HepG2 (cell line): Measurements from ENCODE around the gene MUL1. TPM values are rescaled to one million over a fixed set of nuclear protein-coding genes. Genes with fewer than 3 reads are reported as not detected.

Source experiments
- BCL3 ChIP-seq: sonication (generic); formaldehyde crosslinking; IDR thresholded peaks from 2 replicates; pipeline ENCODE4 v1.5.1; 2020; ENCODE audit warnings: mild to moderate bottlenecking, missing genetic modification reagents, moderate library complexity
- GZF1 ChIP-seq: sonication (generic); formaldehyde crosslinking; IDR thresholded peaks from 2 replicates; pipeline ENCODE4 v1.5.1; 2020; ENCODE audit warnings: mild to moderate bottlenecking, missing genetic modification reagents
- MEF2D ChIP-seq: sonication (generic); formaldehyde crosslinking; IDR thresholded peaks from 2 replicates; pipeline ENCODE4 v1.5.1; 2020; ENCODE audit warnings: mild to moderate bottlenecking, missing genetic modification reagents
- NFE2 ChIP-seq: sonication (generic); formaldehyde crosslinking; IDR thresholded peaks from 2 replicates; pipeline ENCODE4 v1.4.0; 2020; ENCODE audit warnings: missing genetic modification reagents
- NR3C1 ChIP-seq: sonication (generic); formaldehyde crosslinking; IDR thresholded peaks from 2 replicates; pipeline ENCODE4 v1.4.0; 2020; ENCODE audit warnings: missing genetic modification reagents
- POLR2AphosphoS5 ChIP-seq: IDR thresholded peaks from 2 replicates; pipeline ENCODE4 v1.6.1; 2012; ENCODE audit warnings: low read depth, low read length
- SOX5 ChIP-seq: IDR thresholded peaks from 2 replicates; pipeline ENCODE4 v1.6.1; 2016; ENCODE audit warnings: borderline replicate concordance
- SP4 ChIP-seq: sonication (generic); formaldehyde crosslinking; IDR thresholded peaks from 2 replicates; pipeline ENCODE4 v1.8.1; 2023; ENCODE audit warnings: mild to moderate bottlenecking, missing genetic modification reagents
- ZFP36L1 ChIP-seq: sonication (generic); formaldehyde crosslinking; IDR thresholded peaks from 2 replicates; pipeline ENCODE4 v1.8.0; 2022; ENCODE audit warnings: mild to moderate bottlenecking, missing genetic modification reagents, moderate library complexity
- ZFP37 ChIP-seq: sonication (generic); formaldehyde crosslinking; IDR thresholded peaks from 2 replicates; pipeline ENCODE4 v1.4.0; 2020; ENCODE audit warnings: missing genetic modification reagents, borderline replicate concordance
- ZNF468 ChIP-seq: sonication (generic); formaldehyde crosslinking; IDR thresholded peaks from 2 replicates; pipeline ENCODE4 v1.8.0; 2022; ENCODE audit warnings: mild to moderate bottlenecking, moderate library complexity, missing genetic modification reagents
- ZNF510 ChIP-seq: sonication (generic); formaldehyde crosslinking; IDR thresholded peaks from 2 replicates; pipeline ENCODE4 v1.4.0; 2020; ENCODE audit warnings: low read depth, mild to moderate bottlenecking, missing genetic modification reagents
- ZNF576 ChIP-seq: sonication (generic); formaldehyde crosslinking; IDR thresholded peaks from 2 replicates; pipeline ENCODE4 v1.4.0; 2020; ENCODE audit warnings: mild to moderate bottlenecking, missing genetic modification reagents
- ZNF629 ChIP-seq: sonication (generic); formaldehyde crosslinking; conservative IDR thresholded peaks from 2 replicates; pipeline ENCODE4 v1.5.0; 2020; ENCODE audit warnings: missing genetic modification reagents
- polyA plus RNA-seq, 8 experiments: library from polyadenylated mRNA; depleted of rRNA in 3 of 8; stranded (reverse) in 7 of 8; unstranded in 1 of 8; fragments of >200 nt; fragmentation: Illumina TruSeq in 4 of 8; extraction: Trizol in 4 of 8; gene quantifications; 2 replicates each; pipeline versions ENCODE4 v1.2.1 to v1.2.3, GENCODE V29; 2011 to 2016; ENCODE audit warnings: low read depth in 4 of 8, missing spikeins in 1 of 8, mixed read lengths in 1 of 8; ENCODE audit not compliant: insufficient read depth in 1 of 8
- total RNA-seq, 5 experiments: library from RNA; depleted of rRNA; stranded (reverse); fragments of >200 nt; fragmentation: Illumina TruSeq; extraction: Trizol; gene quantifications; 2 replicates each; pipeline ENCODE4 v1.2.3, GENCODE V29; 2016; ENCODE audit warnings: low read depth in 1 of 5
- TF ChIP-seq, protein P1 (sequence below): fragments of 450-650 bp; IDR thresholded peaks from 2 replicates; pipeline ENCODE4 v1.6.1; 2016
- TF ChIP-seq, protein P2 (sequence below): sonication (generic); formaldehyde crosslinking; IDR thresholded peaks from 2 replicates; pipeline ENCODE4 v1.4.0; 2020; ENCODE audit warnings: missing genetic modification reagents, borderline replicate concordance
- TF ChIP-seq, protein P3 (sequence below): IDR thresholded peaks from 2 replicates; pipeline ENCODE4 v1.6.1; 2016
- TF ChIP-seq, protein P4 (sequence below): sonication (generic); formaldehyde crosslinking; IDR thresholded peaks from 2 replicates; pipeline ENCODE4 v1.5.1; 2020; ENCODE audit warnings: mild to moderate bottlenecking, moderate library complexity, missing genetic modification reagents

MUL1 gene
- total and polyA plus RNA-seq, 2 of the 13 experiments (the other 11 are each of a cell fraction or from before 2014, with no cell fraction given) = 21.5 to 26.5 TPM

DNA sequence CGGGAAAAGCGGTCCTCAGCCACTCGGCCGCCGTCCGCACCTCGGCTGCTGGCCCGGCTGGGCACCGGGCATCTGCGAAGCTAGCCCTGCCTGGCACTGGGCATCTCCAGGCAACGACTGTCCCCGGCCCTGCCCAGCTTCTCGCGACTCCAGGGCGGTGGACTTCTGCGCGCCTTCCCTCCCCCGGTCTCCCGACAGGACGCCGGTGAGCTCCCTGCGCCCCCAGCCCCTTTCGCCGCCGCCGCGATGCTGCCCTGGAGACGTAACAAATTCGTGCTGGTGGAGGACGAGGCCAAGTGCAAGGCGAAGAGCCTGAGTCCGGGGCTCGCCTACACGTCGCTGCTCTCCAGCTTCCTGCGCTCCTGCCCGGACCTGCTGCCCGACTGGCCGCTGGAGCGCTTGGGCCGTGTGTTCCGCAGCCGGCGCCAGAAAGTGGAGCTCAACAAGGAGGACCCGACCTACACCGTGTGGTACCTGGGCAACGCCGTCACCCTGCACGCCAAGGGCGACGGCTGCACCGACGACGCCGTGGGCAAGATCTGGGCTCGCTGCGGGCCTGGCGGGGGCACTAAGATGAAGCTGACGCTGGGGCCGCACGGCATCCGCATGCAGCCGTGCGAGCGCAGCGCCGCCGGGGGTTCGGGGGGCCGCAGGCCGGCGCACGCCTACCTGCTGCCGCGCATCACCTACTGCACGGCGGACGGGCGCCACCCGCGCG, 44.9 kb upstream of the MUL1 start (continued):
- TF ChIP-seq, protein P1, sequence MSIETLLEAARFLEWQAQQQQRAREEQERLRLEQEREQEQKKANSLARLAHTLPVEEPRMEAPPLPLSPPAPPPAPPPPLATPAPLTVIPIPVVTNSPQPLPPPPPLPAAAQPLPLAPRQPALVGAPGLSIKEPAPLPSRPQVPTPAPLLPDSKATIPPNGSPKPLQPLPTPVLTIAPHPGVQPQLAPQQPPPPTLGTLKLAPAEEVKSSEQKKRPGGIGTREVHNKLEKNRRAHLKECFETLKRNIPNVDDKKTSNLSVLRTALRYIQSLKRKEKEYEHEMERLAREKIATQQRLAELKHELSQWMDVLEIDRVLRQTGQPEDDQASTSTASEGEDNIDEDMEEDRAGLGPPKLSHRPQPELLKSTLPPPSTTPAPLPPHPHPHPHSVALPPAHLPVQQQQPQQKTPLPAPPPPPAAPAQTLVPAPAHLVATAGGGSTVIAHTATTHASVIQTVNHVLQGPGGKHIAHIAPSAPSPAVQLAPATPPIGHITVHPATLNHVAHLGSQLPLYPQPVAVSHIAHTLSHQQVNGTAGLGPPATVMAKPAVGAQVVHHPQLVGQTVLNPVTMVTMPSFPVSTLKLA = no peak
- no peak for TF ChIP-seq BCL3 (CRISPR knock-in tag)
- TF ChIP-seq ZFP37 (CRISPR knock-in tag) = no peak
- TF ChIP-seq SOX5 = no peak
- TF ChIP-seq ZFP36L1 (CRISPR knock-in tag) = no peak
- TF ChIP-seq MEF2D (CRISPR knock-in tag) = no peak
- TF ChIP-seq NFE2 (CRISPR knock-in tag) = no peak
- TF ChIP-seq ZNF576 (CRISPR knock-in tag) = no peak
- TF ChIP-seq POLR2AphosphoS5 = no peak
- no peak for TF ChIP-seq NR3C1 (CRISPR knock-in tag)
- TF ChIP-seq GZF1 (CRISPR knock-in tag) = no peak
- TF ChIP-seq ZNF510 (CRISPR knock-in tag) = no peak
- TF ChIP-seq, protein P2, sequence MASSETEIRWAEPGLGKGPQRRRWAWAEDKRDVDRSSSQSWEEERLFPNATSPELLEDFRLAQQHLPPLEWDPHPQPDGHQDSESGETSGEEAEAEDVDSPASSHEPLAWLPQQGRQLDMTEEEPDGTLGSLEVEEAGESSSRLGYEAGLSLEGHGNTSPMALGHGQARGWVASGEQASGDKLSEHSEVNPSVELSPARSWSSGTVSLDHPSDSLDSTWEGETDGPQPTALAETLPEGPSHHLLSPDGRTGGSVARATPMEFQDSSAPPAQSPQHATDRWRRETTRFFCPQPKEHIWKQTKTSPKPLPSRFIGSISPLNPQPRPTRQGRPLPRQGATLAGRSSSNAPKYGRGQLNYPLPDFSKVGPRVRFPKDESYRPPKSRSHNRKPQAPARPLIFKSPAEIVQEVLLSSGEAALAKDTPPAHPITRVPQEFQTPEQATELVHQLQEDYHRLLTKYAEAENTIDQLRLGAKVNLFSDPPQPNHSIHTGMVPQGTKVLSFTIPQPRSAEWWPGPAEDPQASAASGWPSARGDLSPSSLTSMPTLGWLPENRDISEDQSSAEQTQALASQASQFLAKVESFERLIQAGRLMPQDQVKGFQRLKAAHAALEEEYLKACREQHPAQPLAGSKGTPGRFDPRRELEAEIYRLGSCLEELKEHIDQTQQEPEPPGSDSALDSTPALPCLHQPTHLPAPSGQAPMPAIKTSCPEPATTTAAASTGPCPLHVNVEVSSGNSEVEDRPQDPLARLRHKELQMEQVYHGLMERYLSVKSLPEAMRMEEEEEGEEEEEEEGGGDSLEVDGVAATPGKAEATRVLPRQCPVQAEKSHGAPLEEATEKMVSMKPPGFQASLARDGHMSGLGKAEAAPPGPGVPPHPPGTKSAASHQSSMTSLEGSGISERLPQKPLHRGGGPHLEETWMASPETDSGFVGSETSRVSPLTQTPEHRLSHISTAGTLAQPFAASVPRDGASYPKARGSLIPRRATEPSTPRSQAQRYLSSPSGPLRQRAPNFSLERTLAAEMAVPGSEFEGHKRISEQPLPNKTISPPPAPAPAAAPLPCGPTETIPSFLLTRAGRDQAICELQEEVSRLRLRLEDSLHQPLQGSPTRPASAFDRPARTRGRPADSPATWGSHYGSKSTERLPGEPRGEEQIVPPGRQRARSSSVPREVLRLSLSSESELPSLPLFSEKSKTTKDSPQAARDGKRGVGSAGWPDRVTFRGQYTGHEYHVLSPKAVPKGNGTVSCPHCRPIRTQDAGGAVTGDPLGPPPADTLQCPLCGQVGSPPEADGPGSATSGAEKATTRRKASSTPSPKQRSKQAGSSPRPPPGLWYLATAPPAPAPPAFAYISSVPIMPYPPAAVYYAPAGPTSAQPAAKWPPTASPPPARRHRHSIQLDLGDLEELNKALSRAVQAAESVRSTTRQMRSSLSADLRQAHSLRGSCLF (CRISPR knock-in tag) = no peak
- TF ChIP-seq, protein P3, sequence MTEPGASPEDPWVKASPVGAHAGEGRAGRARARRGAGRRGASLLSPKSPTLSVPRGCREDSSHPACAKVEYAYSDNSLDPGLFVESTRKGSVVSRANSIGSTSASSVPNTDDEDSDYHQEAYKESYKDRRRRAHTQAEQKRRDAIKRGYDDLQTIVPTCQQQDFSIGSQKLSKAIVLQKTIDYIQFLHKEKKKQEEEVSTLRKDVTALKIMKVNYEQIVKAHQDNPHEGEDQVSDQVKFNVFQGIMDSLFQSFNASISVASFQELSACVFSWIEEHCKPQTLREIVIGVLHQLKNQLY (CRISPR knock-in tag) = no peak
- TF ChIP-seq, protein P4, sequence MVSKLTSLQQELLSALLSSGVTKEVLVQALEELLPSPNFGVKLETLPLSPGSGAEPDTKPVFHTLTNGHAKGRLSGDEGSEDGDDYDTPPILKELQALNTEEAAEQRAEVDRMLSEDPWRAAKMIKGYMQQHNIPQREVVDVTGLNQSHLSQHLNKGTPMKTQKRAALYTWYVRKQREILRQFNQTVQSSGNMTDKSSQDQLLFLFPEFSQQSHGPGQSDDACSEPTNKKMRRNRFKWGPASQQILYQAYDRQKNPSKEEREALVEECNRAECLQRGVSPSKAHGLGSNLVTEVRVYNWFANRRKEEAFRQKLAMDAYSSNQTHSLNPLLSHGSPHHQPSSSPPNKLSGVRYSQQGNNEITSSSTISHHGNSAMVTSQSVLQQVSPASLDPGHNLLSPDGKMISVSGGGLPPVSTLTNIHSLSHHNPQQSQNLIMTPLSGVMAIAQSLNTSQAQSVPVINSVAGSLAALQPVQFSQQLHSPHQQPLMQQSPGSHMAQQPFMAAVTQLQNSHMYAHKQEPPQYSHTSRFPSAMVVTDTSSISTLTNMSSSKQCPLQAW (CRISPR knock-in tag) = no peak
- no peak for TF ChIP-seq ZNF468 (CRISPR knock-in tag)
- no peak for TF ChIP-seq SP4 (CRISPR knock-in tag)
- no peak for TF ChIP-seq ZNF629 (CRISPR knock-in tag)
